GM20431 (cell line): ENCODE results near the gene RAP1GDS1.
"Not testable (repeated sequence)": the region's sequence is repeated elsewhere in the genome, so short reads cannot be mapped to it uniquely, and the experiment has no call there.

Experiments
- in situ Hi-C: fragments of 300-500 bp; cut with MseI, MboI; formaldehyde crosslinking; loops from one replicate; pipeline ENCODE4 v1.15.0; 2020; ENCODE audit warnings: low sequenced_read_pairs; ENCODE audit not compliant: unreplicated experiment

Gene RAP1GDS1

GRCh38 chr4:98287328-98287727 is 26.1 kb downstream of the RAP1GDS1 start:
- in situ Hi-C loops: no loop called here

- in situ Hi-C loops: not testable (repeated sequence)
Observed at GRCh38 chr4:98288671-98289070, 27.5 kb downstream of the RAP1GDS1 start.

GRCh38 chr4:98289375-98289774 is 28.2 kb downstream of the RAP1GDS1 start:
- in situ Hi-C loops: no loop called here

GRCh38 chr4:98290511-98290910 is 29.3 kb downstream of the RAP1GDS1 start:
- in situ Hi-C loops: no loop called here

- in situ Hi-C loops: no loop called here
Observed at GRCh38 chr4:98293104-98293887, 32.1 kb downstream of the RAP1GDS1 start.

- in situ Hi-C loops: no loop called here
Observed at GRCh38 chr4:98298022-98298421, 36.8 kb downstream of the RAP1GDS1 start.

- in situ Hi-C loops: no loop called here
Observed at GRCh38 chr4:98300706-98301105, 39.5 kb downstream of the RAP1GDS1 start.

- in situ Hi-C loops: no loop called here
Observed at GRCh38 chr4:98305576-98305975, 44.4 kb downstream of the RAP1GDS1 start.

GRCh38 chr4:98310867-98311266 is 49.7 kb downstream of the RAP1GDS1 start:
- in situ Hi-C loops: no loop called here

- in situ Hi-C loops: no loop called here
Observed at GRCh38 chr4:98311656-98312055, 50.5 kb downstream of the RAP1GDS1 start.

GRCh38 chr4:98314791-98315565 is 53.8 kb downstream of the RAP1GDS1 start:
- in situ Hi-C loops: no loop called here

GRCh38 chr4:98318521-98318920 is 57.3 kb downstream of the RAP1GDS1 start:
- in situ Hi-C loops: no loop called here

GRCh38 chr4:98319021-98319420 is 57.8 kb downstream of the RAP1GDS1 start:
- in situ Hi-C loops: no loop called here

- in situ Hi-C loops: no loop called here
Observed at GRCh38 chr4:98326168-98326567, 65.0 kb downstream of the RAP1GDS1 start.

GRCh38 chr4:98327694-98328093 is 66.5 kb downstream of the RAP1GDS1 start:
- in situ Hi-C loops: no loop called here

GRCh38 chr4:98329879-98330640 is 68.9 kb downstream of the RAP1GDS1 start:
- in situ Hi-C loops: not testable (repeated sequence)

- in situ Hi-C loops: no loop called here
Observed at GRCh38 chr4:98332017-98332416, 70.8 kb downstream of the RAP1GDS1 start.

GRCh38 chr4:98334461-98334860 is 73.3 kb downstream of the RAP1GDS1 start:
- in situ Hi-C loops: no loop called here

- in situ Hi-C loops: no loop called here
Observed at GRCh38 chr4:98338761-98339438, 77.7 kb downstream of the RAP1GDS1 start.

GRCh38 chr4:98341309-98341708 is 80.1 kb downstream of the RAP1GDS1 start:
- in situ Hi-C loops: no loop called here
